GM18498 (cell line): ENCODE data around the gene PLSCR3.

Source experiments
- ATAC-seq: cut with Tn5 transposase; IDR thresholded peaks from one replicate; pipeline ENCODE4 v1.9.1; 2021; ENCODE audit warnings: mild to moderate bottlenecking, moderate library complexity; ENCODE audit not compliant: unreplicated experiment

PLSCR3 gene

DNA sequence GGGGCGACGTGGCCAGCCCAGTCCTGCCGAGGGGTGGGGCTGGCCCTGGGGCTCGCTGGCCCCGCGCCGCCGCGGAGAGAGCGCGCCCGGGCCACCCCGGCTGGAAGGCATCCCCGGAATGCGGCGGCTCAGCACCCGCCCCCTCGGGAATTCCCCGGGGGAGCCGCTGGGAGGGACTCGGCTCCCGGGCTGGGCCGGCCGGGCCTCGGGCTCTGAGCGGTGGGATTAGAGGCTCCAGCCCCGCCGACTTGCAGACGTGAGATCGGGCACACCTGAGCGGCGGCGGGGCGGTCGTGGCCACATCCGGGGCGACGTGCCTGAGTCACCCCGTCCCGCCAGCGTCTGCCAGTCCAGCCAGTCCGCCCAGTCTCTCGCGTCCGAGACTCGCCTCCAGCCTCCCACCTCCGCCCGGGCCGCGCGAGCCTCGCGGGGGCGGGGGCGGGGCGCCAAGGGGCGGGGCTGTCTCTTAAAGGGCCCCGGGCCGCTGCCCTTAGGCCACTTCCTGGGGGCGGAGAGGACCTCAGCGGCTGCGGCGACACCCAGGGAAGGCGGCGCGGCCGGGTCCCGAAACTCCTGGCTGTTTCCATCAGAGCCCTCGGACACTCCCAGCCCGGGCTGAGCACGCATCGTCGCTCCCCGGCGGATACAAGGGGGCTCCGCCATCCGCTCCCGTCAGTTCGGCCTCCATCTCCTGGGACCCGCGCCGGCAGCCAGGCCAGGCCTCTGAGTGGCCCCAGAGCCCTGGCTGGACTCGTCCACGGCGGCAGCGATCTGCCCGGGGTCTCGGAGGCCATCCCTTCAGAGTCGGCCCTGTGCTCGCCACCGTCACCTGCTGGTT, 42.4 kb downstream of the PLSCR3 start, which contains the start of gene KCTD11:
Gene KCTD11, plus strand, starts transcription at position 498 of the 838 bp plus-strand sequence.
- peak; percentile 71 for ATAC-seq

DNA sequence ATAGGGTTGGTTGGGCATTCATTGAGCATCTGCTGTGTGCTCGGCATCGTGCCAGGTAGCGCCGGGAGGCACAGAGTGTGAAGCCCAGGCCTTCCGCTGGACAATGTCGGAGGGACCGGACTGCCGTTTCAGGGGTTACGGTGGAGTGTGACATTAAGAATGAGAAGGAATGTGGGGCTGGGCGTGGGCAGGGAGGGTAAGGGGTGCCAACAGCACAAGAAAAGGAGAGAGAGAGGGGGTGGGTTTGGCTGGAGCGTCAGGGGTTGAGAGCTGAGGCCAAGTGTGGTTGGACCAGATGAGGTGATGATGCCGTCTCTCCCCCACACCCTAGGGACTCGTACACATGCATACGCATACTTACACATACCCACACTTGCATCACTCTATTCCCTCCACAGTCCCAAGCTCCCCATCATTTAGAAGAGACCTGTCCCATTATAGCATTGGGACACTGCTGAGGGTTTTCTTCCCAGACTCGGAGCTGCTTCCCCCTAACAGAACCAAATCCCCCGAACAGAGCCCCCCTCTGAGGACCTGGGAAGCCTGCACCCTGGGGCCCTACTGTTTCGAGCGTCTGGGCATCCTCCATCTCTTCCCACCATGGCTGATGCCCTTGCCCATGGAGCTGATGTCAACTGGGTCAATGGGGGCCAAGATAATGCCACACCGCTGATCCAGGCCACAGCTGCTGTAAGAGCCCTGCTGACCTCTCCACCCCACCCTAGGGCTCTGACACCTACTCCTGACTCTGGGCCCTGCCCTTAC, 45.7 kb downstream of the PLSCR3 start:
- no peak for ATAC-seq

- ATAC-seq = no peak
These were observed 46.5 kb downstream of the PLSCR3 start for GRCh38 chr17:7347630-7348477.

DNA sequence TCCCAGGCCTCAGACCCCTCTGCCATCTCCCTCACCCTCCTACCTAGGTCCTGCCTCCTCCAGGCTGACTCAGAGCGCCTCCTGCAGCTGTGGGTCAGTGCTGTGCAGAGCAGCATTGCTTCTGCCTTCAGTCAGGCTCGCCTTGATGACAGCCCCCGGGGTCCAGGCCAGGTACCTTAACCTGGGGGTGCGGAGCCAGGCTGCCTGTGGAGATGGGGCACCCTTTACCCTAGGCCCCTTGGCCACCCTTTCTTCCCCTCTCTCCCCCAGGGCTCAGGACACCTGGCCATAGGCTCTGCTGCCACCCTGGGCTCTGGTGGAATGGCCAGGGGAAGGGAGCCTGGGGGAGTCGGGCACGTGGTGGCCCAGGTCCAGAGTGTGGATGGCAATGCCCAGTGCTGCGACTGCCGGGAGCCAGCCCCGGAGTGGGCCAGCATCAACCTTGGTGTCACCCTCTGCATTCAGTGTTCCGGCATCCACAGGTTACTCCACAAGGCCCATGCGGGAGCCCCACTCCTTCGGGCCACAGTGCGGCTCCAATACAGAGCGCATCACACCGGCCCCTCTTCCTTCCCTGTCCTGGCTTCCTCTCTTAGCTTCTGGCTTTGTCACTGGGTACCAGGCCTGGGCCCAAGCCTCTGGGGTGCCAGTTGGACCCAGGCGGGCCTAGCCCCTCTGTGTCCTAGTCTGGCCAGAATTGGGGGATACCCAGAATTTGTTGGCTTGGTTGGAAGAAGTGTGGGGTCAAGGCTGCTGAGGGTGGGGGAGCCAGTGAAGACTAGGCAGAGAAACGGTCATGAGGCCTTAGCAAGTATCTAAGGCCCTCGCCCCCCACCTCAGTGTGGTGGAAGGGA, 47.3 kb downstream of the PLSCR3 start:
- no peak for ATAC-seq

- ATAC-seq = no peak
These were observed 51.1 kb downstream of the PLSCR3 start for GRCh38 chr17:7343250-7343649.

DNA sequence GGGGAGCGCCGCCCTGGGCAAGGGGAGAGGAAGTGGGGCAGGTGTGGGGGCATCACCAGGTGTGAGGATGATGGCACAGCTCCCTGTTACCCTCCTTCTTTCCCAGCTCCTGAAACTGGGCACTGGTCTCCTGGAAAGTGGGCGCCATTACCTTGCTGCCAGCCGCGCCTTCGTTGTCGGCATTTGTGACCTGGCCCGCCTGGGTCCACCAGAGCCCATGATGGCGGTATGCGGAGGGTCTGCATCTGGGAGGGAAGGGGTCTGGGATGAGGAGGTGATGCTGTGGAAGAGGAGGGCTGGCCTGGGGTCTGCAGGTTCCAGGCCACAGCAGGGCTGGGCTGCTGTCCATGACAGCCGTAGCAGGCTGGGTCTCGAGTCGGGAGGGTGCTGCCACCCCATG, 52.5 kb downstream of the PLSCR3 start:
- no peak for ATAC-seq

- ATAC-seq = no peak
These were observed 54.1 kb downstream of the PLSCR3 start for GRCh38 chr17:7340179-7340578.
